GM21825 (cell line): Measurements from ENCODE around the gene ADAMTS3.

Experiments
- ATAC-seq: cut with Tn5 transposase; IDR thresholded peaks from one replicate; pipeline ENCODE4 v1.9.1; 2021; ENCODE audit warnings: mild to moderate bottlenecking, moderate library complexity; ENCODE audit not compliant: unreplicated experiment

Gene ADAMTS3

GRCh38 chr4:72568959-72569718 lies at the start of gene ADAMTS3:
TSS of gene ADAMTS3 (minus strand) at chr4:72569221. CDS start at chr4:72568762, 459 bp downstream.
- ATAC-seq, result no peak

DNA sequence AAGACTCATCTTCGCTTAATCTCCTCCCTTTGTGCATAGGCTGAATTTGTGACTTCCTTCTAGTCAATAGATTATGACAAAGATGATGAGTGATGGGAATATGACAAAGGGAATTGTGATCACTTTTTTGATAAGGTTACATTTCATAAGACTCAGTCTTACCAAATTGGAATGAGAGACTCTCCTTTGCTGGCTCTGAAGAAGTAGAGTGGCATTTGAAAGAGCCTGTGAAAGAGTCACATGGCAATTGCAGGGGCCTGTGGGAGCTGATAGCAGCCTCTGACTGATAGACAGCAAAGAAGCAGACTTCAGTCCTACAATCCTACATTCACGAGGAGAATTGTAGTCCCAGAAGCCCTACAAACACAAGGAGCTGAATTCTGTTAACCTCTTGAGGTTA lies 44.9 kb upstream of the ADAMTS3 start:
- ATAC-seq, result no peak

DNA sequence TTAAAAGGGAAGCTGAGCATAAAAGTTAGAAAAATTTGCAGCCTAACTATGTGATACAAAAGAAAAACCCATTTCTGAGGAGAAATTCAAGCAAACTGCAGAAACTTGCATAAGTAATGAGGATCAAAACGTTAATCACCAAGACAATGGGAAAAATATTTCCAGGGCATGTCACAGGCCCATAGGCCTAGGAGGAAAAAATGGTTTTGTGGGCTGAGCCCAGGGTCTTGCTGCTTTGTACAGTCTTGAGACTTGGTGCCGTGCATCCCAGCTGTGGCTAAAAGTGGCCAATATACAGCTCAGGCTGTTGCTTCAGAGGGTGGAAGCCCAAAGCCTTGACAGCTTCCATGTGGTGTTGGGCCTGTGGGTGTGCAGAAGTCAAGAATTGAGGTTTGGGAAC lies 37.7 kb upstream of the ADAMTS3 start:
- no peak for ATAC-seq

GRCh38 chr4:72604324-72604723 lies 35.3 kb upstream of the ADAMTS3 start:
- no peak for ATAC-seq

GRCh38 chr4:72602396-72603376 lies 33.7 kb upstream of the ADAMTS3 start:
- no peak for ATAC-seq

- no peak for ATAC-seq
Observed at GRCh38 chr4:72591547-72592454, 22.8 kb upstream of the ADAMTS3 start.

DNA sequence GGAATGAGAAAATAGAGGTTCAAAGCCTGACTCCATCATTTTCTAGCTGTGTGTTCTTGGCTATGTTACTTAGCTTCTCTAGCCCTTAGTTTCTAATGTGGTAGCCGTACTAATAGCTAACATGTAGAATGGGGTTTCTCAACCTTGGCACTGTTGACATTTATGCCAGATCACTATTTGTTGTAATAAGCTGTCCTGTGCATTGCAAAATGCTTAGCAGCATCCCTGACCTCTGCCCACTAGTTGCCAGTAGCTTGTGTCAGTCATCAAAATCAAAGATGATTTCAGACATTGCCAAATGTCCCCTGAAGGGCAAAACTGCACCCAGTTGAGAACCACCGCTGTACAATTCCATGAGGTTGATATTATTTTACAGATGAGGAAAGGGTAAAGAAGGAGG lies 18.3 kb upstream of the ADAMTS3 start:
- no peak for ATAC-seq

DNA sequence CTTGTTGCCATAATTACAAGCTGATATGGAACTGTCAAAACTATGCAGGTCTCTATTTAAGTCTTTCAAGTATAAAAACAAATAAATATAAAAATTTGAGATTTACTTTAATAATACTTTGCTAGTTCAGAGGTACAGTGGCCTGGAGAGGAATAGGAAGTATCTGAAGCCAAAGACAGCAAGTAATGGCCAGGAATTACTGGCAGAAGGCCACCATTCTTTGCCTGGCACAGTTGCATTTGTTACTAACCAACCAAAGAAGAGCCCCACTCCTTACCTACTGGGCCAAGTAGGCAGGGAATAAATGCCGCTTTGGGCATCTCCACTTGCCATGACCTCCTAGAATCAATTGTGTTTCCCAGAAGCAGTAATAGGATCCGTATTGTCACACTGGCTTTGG lies 13.8 kb upstream of the ADAMTS3 start:
- ATAC-seq, result no peak

DNA sequence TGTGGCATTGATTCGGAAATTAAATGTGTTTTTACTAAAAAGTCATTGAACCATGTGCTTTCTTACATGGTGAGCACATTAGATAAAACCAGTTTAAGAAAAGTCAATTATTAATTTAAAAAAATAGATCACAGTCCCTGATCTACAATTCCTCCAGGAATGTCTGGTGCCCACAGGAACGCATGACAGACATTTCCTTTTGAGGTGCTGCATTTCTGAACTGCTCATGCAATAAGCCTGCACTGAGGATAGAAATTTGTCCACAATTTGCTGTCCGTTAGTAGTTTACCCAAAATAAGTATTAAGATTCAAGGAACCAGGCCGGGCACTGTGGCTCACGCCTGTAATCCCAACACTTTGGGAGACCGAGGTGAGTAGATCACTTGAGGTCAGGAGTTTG lies 8.2 kb upstream of the ADAMTS3 start:
- ATAC-seq, result no peak

DNA sequence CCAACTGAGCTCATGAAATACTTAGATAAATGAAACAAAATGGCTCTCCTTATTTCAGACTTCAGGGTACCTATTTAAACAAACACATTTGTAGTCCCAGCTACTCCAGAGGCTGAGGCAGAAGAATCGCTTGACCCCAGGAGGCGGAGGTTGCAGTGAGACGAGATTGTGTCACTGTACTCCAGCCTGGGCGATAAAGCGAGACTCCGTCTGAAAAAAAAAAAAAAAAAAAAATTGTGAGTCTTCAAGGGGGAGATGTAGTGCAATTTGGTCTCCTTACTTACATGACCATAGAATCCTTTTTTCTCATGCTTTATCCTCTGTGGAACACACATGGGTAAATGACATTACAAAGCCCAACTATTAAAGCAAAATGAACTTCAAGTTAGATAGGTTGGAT lies 2.3 kb upstream of the ADAMTS3 start:
- ATAC-seq, result no peak

GRCh38 chr4:72569719-72570235 lies 756 bp upstream of the ADAMTS3 start:
- ATAC-seq, result no peak

DNA sequence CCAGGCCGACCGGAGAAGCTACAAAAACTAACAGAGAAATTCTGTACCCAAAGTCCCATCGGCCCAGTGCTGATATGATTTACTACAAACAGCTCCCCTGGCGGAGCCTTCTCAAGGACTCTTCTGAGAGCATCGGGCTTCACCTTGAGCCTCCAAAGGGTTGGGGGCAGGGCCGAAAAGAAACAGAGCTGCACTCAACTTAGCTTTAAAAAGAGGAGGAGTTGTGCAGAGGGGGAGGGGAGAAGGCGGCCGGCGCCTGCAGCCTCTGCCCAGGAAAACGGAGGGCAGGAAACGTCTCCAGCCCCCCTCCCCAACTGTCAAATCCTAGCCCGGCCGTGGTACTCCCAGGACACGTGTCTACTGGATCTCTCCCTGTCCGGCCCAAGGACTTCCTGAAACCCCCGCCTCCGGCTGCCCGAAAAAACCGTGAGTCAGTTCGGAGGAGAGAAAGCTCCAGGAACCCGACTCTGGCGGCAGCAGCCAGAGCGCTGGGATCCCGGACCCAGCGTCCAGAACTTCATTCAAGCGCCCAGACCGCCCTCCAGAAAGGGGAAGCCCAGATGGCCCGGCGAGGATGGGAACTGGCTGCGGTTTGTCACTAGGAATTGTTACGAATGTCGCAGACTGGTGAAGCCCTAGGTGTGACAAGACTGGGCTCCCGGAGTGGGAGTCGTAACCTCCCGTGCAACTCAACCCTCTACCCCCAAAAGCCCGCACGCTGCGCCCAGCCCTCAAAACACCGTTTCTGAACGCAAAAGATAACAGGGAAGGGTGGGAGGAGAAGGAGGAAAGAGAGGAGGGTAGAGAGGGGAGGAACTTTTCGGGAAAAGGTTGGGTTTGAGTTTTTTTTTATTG lies 973 bp downstream of the ADAMTS3 start:
- no peak for ATAC-seq

GRCh38 chr4:72567036-72567435 lies 2.0 kb downstream of the ADAMTS3 start:
- no peak for ATAC-seq

DNA sequence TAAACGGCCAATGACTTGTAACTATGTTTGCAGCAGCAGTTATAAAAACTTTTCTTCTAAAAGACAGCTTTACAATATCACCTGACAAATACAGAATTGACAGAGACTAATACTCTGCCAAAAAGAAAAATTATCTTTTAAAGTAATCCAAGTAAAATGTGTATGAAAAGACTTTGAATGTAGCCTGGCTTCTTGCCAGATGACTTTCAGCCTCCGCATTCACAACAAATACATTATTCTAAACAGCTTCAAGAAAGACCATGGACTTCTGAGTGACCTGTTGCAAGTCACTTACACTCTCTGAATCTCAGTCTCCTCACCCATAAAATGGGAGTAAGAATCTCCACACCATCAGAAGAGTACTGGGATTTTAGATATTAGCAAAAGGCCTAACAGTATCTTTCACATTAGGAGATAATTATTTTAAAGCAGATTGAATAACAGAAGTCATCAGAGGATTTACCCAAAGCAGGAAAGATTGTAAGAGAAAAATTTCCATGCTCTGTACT lies 2.5 kb downstream of the ADAMTS3 start:
- ATAC-seq, result no peak

DNA sequence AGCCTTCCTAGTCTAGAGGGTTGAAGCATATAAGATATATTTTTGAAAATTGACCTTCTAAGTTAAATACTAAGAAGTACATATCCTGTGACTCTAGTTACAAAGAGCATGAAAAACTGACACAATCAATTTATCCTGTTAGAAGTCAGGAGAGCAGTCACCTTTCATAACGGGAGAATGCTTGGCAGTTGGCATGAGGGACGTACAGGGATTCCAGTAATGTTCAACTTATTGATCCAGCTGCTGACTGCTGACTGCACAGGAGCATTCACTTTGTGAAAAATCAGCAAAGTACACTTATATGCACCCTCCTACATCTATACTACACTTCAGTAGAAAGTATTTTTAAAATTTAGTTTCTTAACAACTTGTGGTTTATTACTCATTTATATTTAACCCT lies 4.2 kb downstream of the ADAMTS3 start:
- ATAC-seq, result no peak

GRCh38 chr4:72564184-72564583 lies 4.8 kb downstream of the ADAMTS3 start:
- ATAC-seq, result no peak

GRCh38 chr4:72558655-72559054 lies 10.4 kb downstream of the ADAMTS3 start:
- no peak for ATAC-seq

- no peak for ATAC-seq
Observed at GRCh38 chr4:72557021-72557420, 12.0 kb downstream of the ADAMTS3 start.

GRCh38 chr4:72555377-72555831 lies 13.6 kb downstream of the ADAMTS3 start:
- no peak for ATAC-seq
